ENCODE results near the gene LOXHD1. TPM values are rescaled to one million over a fixed set of nuclear protein-coding genes. Genes with fewer than 3 reads are reported as not detected.

Gene LOXHD1
- polyA plus RNA-seq, 1 experiment: not detected

DNA sequence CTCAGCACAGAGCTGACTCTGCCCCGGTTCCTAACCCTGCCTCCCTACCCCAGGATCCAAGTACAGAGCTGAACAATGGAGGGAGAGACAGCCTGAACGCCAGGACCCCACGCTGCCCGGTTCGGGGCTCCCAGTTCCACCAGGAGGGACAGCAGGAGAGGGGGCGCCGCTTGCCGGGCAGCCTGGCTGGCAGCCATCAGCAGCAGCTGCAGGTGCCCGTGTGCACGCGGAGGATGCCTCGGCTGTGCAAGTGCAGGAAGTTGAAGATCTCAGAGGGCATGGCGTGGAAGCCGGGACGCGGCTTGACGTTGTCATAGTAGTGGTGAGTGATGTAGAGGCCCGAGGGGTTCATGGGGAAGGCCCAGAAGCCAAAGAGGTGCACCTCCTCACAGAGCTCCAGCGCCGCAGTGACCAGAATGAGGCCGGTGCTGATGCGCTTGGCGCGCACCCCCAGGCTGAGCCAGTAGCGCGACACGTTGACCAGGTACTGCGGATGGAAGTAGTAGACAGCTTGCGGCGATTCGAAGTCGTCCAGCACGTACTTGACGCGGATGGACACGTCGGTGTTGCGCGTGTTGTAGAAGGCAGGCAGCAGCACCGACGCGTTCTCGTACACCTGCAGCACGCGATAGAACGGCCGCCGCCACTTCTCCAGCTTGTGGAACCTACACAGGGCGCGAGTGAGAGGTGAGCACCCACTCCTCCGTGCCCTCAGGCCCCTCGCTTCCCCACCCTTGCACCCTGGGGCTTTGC, 23.0 kb upstream of the LOXHD1 start:
- Histone ChIP-seq H3K27ac (ENCODE audit: low read depth, low read length) (no peak overlapping the region), H3K4me3 (ENCODE audit: low read depth, low read length) (no peak overlapping the region), H3K9me3 (ENCODE audit: control insufficient read depth, insufficient read depth, low read length) (no peaks in the 10 kb centered on the region; the same call in 1 of the 2 replicates), H3K27me3 (ENCODE audit: control insufficient read depth, insufficient read depth, low read length) (no peaks in the 10 kb centered on the region)
- no peak for DNase-seq (ENCODE audit: low read depth, low spot score)
- ChIA-PET POLR2A (no interaction called here), CTCF (interaction anchor here (2.3 kb wide), 1 partner anchor 22 kb away, joined by 5 read pairs; no protein-coding TSS in a partner anchor)
- TF ChIP-seq, protein P1, sequence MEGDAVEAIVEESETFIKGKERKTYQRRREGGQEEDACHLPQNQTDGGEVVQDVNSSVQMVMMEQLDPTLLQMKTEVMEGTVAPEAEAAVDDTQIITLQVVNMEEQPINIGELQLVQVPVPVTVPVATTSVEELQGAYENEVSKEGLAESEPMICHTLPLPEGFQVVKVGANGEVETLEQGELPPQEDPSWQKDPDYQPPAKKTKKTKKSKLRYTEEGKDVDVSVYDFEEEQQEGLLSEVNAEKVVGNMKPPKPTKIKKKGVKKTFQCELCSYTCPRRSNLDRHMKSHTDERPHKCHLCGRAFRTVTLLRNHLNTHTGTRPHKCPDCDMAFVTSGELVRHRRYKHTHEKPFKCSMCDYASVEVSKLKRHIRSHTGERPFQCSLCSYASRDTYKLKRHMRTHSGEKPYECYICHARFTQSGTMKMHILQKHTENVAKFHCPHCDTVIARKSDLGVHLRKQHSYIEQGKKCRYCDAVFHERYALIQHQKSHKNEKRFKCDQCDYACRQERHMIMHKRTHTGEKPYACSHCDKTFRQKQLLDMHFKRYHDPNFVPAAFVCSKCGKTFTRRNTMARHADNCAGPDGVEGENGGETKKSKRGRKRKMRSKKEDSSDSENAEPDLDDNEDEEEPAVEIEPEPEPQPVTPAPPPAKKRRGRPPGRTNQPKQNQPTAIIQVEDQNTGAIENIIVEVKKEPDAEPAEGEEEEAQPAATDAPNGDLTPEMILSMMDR (IDR thresholded peaks at IDR 0.05; ENCODE audit: low read depth, low read length): no peak

DNA sequence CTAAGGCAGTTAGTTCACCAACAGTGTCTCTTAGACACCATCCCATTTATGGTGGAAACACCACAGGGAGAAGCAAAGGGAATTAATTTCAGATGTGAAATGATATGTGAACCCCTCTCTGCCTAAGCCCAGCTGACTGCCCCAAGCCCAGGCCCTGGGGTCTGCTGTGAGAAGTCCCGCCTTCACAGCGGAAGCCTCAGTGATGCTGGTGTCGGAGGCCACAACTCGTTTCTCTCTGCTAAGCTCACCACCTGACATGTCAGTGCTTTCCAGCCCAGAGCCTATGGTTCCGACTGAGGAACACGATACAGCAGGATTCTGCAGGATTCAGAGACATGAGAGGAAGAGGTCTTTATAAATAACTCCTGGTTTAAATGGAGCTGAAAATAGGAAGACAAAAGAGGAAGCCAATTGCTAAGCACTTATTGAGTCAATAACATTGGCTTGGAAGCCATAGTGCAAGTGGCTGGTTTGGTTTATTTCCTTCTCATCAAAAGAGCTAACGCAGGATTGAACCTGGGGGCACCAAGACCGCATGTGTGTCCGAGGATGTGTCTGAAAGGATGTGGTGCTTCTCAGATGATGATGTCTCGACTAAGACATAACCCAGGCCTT, 21.9 kb upstream of the LOXHD1 start:
- POLR2A ChIA-PET: no interaction called here
- CTCF ChIA-PET: no interaction called here
- Histone ChIP-seq H3K27ac (ENCODE audit: low read depth, low read length) (no peak overlapping the region), H3K4me3 (ENCODE audit: low read depth, low read length) (no peak overlapping the region), H3K27me3 (ENCODE audit: control insufficient read depth, insufficient read depth, low read length) (peaks cover 2% of the 10 kb centered on the region), H3K9me3 (ENCODE audit: control insufficient read depth, insufficient read depth, low read length) (no peaks in the 10 kb centered on the region; the same call in 1 of the 2 replicates)
- TF ChIP-seq, protein P1 (IDR thresholded peaks at IDR 0.05; ENCODE audit: low read depth, low read length): no peak
- DNase-seq (ENCODE audit: low read depth, low spot score): no peak

DNA sequence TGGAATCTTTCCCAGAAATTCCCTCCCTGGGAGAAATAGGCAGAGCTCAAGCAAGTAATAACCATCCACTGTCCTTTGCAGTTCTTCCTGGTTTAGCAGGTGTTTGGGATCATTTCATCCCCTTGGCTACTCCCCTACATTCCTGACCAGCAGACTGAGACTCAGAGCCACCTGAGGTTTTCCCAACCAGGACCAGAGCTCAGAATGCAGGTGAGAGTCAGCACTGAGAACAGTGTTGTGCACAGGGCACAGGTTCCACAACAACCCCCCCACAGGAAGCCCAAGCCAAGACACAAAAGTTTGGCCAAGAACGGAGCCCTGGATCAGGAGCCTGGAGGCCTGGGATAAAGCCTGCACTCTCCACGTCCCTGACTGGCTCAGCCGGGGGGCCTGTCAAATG, 21.0 kb upstream of the LOXHD1 start:
- Histone ChIP-seq H3K27me3 (ENCODE audit: control insufficient read depth, insufficient read depth, low read length) (peaks cover 2% of the 10 kb centered on the region), H3K27ac (ENCODE audit: low read depth, low read length) (no peak overlapping the region), H3K9me3 (ENCODE audit: control insufficient read depth, insufficient read depth, low read length) (no peaks in the 10 kb centered on the region; the same call in 1 of the 2 replicates), H3K4me3 (ENCODE audit: low read depth, low read length) (no peak overlapping the region)
- POLR2A ChIA-PET: no interaction called here
- no peak for DNase-seq (ENCODE audit: low read depth, low spot score)
- CTCF ChIA-PET: no interaction called here
- TF ChIP-seq, protein P1 (IDR thresholded peaks at IDR 0.05; ENCODE audit: low read depth, low read length): no peak

DNA sequence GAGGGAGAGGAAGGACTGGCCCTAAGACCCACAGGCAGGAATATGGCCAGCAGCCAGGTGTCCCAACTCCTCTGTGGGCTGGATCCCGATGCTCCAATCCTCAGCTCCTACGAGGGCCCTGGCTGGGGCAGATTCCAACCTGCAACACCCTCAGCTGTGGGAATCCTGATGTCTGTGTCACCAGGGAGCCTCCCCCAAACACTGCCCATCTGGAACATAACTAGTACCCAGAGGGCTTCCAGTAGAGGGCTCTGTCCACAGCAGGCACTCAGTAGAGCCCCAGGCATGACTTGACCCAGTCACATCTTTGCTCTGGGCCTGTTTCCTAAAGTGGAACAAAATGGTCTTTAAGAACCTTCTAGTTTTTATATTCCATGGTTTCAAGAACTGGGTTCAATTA, 20.6 kb upstream of the LOXHD1 start:
- TF ChIP-seq, protein P1 (IDR thresholded peaks at IDR 0.05; ENCODE audit: low read depth, low read length): no peak
- no peak for DNase-seq (ENCODE audit: low read depth, low spot score)
- peaks cover 2% of the 10 kb centered on the region for H3K27me3 ChIP-seq (ENCODE audit: control insufficient read depth, insufficient read depth, low read length)
- no peak overlapping the region for H3K4me3 ChIP-seq (ENCODE audit: low read depth, low read length)
- no peak overlapping the region for H3K27ac ChIP-seq (ENCODE audit: low read depth, low read length)
- CTCF ChIA-PET: no interaction called here
- POLR2A ChIA-PET: no interaction called here
- H3K9me3 ChIP-seq (ENCODE audit: control insufficient read depth, insufficient read depth, low read length): no peaks in the 10 kb centered on the region; the same call in 1 of the 2 replicates

DNA sequence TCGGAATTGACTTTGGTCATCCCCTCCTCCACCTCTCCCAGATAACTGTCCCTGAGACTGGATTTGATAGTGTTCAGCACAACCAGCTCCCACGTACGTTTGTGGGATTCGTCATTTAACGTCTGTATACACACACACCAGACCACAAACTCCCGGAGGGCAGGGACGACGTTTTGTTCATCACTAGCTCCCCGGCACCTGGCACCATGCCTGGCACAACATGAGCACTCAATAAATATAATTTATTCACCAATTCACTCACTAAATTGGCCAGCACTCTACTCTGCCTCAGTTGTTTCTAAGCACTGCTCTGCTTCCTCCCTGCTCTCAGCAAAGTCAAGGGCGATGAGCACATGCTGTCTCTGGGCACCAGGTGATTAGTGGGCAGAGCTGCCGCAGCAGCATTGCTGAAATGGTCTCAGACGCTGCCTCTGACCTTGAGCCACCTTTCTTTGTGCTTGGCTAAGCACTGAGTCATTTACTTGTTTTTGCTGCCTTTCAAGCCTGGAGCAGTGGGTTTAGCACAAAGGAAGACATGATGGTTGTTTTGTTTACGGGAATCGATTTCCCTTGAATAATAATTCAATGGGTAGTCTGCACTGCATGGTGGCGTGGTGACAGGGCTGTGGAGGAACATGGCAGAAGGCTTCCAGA, 19.3 kb upstream of the LOXHD1 start:
- H3K27ac ChIP-seq (ENCODE audit: low read depth, low read length): no peak overlapping the region
- POLR2A ChIA-PET: no interaction called here
- no peaks in the 10 kb centered on the region; the same call in 1 of the 2 replicates for H3K9me3 ChIP-seq (ENCODE audit: control insufficient read depth, insufficient read depth, low read length)
- TF ChIP-seq, protein P1 (IDR thresholded peaks at IDR 0.05; ENCODE audit: low read depth, low read length): no peak
- DNase-seq (ENCODE audit: low read depth, low spot score): no peak
- CTCF ChIA-PET: interaction anchor here (0.7 kb wide), 1 partner anchor 21 kb away, joined by 3 read pairs; no protein-coding TSS in a partner anchor
- H3K4me3 ChIP-seq (ENCODE audit: low read depth, low read length): no peak overlapping the region
- peaks cover 5% of the 10 kb centered on the region for H3K27me3 ChIP-seq (ENCODE audit: control insufficient read depth, insufficient read depth, low read length)
